Stimulated activated CD4-positive, alpha-beta T cell treated with anti-CD3 and anti-CD28 coated beads, Interleukin-1b, Interleukin-23, amount 100 ng/mL, for 4 hours (primary cell): ENCODE results near the gene SLC22A7.

Experiments used
- DNase-seq, 2 donors: peaks; one replicate each; pipeline ENCODE4 v3.0.0-alpha.2; 2020; ENCODE audit warnings: low read depth in 2 of 2

SLC22A7 gene, protein sequence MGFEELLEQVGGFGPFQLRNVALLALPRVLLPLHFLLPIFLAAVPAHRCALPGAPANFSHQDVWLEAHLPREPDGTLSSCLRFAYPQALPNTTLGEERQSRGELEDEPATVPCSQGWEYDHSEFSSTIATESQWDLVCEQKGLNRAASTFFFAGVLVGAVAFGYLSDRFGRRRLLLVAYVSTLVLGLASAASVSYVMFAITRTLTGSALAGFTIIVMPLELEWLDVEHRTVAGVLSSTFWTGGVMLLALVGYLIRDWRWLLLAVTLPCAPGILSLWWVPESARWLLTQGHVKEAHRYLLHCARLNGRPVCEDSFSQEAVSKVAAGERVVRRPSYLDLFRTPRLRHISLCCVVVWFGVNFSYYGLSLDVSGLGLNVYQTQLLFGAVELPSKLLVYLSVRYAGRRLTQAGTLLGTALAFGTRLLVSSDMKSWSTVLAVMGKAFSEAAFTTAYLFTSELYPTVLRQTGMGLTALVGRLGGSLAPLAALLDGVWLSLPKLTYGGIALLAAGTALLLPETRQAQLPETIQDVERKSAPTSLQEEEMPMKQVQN

DNA sequence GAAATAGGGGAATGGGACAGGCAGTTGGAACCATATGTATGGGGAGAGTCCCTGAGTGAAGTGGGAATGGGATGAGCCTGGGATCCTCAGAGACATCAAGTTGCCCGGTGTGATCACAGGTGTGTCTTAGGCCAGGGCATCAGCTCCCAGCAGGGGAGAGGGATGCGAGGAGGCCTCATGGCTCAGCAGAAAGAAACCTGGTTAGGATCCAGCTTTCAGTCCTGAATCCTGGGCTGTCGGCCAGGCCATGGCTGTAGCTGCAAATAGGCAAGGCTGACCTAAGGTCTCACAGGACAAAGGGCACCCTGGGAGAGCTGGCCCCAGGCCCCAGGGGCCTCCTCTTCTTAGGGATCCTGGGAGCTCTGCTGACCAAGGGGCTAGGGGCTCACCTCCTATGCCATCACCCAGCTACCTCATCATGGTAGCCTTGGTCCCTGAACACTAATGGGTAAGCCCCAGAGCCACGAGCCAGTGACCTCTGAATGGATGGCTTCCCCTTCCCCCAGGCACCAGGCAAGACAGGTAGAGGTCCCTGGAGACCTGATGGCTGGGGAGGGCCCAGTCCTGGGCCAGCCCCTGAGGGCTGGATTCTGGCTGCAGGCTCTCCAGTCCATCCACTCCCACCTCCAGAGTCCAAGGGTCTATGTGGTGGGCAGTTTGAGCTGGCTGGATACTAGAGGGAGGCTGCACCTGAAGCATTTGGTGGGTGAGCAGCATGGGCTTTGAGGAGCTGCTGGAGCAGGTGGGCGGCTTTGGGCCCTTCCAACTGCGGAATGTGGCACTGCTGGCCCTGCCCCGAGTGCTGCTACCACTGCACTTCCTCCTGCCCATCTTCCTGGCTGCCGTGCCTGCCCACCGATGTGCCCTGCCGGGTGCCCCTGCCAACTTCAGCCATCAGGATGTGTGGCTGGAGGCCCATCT, at the start of gene SLC22A7:
Gene SLC22A7, plus strand, starts transcription at position 617 of the 921 bp plus-strand sequence. Its CDS starts 99 bp downstream, at position 716.
- DNase-seq: no peak

DNA sequence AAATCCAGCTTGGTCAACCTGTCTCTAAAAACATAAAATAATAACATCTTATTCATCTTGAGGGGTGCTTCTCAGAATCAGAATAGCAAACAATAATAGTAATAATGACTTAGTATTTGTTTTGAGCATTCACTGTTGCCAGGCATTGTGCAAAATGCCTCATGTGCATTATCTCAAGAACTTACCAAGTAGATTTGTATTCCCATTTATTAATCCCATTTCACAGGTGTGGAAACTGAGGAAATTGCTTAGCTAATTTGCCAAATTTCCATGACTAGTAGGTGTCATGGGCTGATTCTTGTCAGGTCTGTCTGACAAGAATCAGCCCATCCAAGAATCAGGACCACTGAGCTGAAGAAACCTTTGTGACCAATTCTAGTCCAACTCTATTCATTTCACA, 49.3 kb upstream of the SLC22A7 start:
- no peak for DNase-seq

DNA sequence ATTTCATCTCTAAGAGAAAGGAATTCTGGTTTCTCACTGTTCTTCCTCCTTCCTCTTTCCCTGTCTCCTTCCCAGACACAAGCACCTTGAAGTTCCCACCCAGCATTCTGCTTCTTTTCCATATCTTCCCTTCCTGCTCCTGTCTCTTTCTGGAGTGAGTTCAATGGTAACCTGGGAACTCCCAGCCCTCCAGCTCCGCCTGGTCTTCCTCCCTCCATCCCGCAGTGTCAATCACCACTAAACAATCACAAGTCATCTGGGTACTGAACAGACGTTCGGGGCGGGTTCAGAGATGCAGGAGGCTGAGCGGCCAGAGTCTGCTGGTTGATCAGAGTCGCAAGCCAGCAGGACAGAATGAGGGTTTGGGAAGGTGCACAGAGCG, 47.1 kb upstream of the SLC22A7 start:
- no peak for DNase-seq

DNA sequence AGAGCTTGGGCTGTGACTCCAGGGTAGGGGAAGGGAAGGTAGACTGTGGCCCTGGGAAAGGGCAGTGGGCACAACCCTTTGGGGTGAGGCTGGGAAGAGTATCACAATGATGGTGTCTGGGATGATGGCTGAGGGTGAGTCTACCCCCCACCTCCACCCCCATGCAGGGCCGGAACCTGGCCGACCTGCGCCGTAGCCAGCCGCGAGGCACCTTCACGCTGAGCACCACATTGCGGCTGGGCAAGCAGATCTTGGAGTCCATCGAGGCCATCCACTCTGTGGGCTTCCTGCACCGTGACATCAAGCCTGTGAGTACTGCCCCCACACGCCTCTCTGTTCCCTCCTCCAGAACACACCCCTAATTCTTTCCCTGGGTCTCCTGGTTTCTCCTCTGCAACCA, 44.7 kb upstream of the SLC22A7 start:
- DNase-seq: no peak

DNA sequence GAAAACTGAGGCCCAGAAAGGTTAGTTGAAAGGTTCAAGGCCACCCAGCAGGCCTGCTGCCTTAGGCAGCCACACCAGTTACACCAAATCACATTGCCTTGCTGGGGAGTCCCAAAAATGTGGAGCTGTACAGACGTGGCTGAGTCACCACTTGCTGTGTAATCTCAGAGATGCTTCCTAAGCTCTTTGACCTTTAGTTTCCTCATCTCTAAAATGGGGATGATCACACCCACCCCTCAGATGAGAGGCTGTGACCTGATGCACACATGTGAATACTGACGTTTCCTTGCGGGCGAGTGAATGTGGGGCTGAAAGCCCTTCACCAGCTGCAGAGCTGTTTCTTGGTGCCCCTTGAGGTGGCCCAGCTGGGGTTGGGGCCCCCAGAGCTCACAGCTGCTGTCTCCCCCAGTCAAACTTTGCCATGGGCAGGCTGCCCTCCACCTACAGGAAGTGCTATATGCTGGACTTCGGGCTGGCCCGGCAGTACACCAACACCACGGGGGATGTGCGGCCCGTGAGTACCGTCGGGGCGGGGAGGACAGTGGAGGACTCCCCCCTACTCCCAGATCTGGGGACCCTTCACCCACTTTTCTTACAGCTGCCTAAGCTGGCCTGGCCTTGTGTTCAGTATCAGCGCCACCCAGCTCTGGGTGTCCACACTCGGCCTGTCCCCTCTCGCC, 43.8 kb upstream of the SLC22A7 start:
- no peak for DNase-seq

DNA sequence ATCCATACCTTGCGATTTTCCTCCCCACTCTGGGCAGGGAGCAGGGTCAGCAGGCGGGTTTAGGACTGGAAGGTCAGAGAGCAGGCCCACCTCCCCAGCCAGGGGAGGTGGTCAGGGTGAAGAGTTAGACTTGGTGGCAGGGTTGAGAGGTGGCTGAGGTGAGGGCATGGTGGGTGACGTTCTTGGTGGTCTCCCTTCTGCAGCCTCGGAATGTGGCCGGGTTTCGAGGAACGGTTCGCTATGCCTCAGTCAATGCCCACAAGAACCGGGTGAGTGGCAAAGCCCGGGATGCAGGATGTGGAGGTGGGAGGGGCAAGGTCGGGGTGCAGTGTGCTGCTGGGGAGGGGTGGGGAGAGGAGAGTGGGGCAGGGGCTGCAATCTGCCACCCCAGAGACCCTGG, 43.2 kb upstream of the SLC22A7 start:
- no peak for DNase-seq

DNA sequence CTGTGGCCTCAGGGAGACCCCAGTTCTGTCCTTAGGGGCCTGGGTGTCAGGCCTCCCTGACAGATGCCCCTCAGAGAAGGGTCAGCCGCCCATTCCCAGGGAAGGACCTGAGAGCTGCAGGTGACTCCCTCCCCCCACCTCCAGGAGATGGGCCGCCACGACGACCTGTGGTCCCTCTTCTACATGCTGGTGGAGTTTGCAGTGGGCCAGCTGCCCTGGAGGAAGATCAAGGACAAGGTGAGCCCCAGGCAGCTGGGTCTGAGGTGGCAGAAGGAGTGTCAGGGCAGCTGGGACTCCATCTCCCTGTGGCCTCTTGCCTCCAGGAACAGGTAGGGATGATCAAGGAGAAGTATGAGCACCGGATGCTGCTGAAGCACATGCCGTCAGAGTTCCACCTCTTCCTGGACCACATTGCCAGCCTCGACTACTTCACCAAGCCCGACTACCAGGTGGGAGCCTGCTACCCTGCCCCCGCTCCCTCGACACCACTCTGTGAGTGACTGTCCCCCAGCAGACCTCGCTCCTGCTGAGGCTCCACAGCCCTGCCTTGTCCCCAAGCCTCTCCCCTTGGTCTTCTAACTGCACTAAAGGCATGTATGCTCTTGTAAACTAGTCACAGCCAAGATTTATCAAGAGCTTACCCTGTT, 42.5 kb upstream of the SLC22A7 start:
- no peak for DNase-seq

DNA sequence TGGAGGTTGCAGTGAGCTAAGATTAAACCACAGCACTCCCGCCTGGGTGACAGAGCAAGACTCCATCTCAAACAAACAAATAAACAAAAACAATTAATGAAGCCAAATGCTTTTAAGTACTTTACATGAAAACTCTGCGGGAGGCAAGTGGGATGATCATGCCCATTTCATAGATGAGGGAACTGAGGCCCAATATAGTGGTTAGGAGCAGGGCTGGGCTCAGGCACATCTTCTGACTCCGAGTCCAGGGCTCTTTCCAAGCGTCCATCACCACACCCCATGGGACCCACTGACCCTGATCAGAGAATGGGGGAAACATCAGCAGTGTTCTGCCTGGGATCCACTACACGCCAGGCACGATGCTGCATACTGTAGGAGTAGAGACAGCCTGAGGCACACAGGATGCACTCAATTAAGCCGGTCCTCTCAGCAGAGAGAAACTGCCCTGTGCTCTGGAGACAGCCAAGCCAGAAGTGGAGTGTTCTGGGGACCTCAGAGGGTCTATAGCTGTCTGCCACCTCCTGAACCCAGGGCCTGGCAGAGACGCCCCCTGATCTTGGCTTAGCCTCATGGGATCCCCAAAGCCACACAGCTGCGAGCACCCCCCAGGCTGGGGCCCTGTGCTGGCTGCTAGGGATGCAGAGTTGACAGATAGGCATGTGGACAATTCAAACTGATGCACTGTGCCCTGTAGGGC, 41.2 kb upstream of the SLC22A7 start:
- DNase-seq: no peak

DNA sequence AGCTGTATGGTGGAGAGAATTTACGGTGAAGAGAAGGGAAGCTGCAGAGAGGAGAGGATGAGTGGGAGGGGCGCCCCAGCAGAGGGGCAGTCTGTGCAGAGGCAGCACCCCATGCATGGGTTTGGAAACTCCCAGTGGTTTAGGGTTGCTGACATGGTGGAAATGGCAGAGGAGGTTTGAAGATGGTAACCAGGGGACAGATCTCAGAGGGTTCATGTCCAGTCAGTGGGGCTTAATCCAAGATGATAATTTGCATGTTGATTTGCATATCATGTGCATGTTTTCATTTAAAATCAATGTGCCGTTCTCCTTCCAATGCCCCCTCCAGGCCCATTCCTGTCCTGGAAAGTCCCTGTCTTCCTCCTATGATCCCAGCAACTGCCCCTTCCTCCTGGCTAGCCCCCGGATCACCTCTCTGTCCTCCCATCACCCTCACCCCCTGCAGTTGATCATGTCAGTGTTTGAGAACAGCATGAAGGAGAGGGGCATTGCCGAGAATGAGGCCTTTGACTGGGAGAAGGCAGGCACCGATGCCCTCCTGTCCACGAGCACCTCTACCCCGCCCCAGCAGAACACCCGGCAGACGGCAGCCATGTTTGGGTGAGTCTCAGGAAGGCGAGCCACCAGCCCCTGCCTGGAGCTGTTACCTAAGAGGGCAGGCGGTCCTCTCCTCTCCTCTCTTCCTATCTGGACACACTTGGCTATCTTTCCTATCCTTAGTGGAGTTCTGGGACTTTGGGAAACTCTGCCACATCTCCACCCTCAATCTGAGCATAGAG, 40.5 kb upstream of the SLC22A7 start:
- no peak for DNase-seq

DNA sequence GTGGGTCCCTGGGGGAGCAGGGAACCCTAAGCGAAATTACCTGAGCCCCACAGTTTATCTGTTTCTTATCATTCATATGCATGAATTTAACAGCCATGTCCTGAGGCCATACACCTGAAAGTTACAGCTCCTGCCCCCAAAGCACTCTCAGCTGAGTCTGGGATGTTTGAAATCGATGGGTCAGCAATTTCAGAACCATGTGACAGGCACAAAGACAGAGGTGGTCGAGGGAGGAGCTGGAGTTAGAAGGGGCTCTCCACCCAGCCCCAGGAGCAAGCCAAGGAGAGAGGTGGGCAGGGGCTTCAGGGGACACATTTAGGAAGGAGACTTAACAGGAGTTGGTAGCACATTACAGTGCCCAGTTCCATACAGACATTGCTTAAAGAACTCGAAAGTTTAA, 39.9 kb upstream of the SLC22A7 start:
- no peak for DNase-seq

DNA sequence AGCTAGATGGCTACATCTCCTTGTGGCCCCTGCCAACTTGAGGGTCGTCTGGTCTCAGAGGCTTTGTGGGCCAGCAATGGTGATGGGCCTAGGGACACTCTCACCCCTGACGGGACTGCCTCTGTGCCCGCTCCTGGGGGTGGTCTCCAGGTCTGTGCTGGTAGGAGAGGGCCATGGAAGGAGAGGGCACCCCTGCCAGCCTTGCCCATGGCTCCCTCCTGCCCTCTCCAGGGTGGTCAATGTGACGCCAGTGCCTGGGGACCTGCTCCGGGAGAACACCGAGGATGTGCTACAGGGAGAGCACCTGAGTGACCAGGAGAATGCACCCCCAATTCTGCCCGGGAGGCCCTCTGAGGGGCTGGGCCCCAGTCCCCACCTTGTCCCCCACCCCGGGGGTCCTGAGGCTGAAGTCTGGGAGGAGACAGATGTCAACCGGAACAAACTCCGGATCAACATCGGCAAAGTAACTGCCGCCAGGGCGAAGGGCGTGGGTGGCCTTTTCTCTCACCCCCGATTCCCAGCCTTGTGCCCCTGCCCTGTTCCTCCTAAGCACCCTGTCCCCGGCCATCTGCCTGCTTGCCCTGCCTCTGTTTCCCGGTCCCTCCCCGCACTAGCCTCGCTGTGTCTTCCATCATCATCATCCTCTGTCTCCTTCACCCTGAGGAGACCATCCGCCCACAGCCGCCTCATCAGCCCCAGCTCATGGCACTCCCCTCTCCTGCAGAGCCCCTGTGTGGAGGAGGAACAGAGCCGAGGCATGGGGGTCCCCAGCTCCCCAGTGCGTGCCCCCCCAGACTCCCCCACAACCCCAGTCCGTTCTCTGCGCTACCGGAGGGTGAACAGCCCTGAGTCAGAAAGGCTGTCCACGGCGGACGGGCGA, 39.0 kb upstream of the SLC22A7 start:
- no peak for DNase-seq

DNA sequence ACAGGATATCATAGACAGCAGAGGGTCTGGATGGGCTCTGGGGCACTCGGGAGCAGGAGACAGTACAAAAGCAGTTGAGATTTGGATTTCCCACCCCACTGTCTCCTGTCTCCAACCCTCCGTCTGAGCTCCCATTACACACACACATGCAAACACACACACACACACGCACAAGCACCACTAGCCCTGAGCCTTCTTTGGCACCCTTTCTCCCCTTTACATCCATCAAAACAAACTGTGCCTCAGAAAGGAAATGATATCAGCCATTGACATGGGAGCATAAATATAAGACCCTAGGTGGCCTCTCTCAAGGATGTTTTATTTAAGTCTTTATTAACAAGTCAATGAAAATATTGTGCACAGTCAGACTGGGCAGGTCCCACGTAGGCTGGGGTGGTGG, 37.3 kb upstream of the SLC22A7 start:
- DNase-seq: no peak

DNA sequence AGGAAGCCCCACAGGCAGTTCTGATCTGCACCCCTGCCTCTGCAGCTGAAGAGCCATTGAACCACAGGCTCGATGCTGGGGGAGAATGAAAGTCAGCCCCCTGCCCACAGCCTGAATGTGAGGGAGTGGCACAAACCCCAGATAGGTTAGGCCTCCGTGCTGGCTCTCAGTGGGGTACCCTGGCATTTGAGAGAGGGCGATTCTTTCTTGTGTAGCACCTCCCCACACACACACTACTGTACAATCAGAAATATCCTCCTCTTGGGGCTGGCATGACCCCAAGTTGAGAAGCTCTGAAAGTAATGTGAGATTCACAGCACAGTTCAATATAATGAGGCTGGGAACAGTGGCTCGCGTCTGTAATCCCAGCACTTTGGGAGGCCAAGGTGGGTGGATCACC, 36.9 kb upstream of the SLC22A7 start:
- no peak for DNase-seq

DNA sequence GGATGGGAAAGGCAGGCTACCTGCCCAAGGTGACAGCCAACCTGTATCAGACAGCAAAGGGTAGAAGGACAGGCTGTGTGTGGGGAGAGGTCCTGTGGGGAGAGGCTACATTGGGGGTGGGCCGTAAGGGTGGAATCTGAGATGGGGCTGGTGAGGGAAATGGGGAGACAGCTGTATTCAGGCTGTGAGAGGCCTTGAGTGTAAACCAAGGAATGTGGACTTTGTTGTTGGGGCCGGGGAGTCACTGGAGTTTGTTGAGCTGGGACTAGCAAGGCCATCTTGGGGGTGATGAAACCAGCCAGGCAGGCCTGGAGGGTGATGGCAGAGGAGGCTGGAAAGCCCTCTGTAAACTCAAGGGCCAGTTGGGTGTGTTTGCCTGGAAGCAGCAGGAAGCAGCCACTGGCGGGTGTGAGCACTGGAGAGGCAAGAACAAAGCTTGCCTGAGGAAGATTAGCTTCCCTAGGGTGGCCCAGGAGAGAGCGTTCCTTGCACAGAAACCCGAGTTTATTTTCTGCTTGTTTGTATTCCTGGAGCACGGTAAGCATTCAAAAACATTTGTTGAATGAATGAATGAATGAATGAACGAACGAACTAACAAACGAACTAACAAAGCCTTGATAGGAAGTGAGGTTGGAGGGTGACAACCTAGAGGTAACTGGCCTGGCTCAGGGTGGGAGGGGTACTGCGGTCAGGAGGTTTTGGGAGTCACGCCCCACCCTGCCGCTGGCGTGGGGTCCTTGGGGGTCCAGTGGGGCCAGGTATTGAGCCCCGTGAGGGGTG, 35.9 kb upstream of the SLC22A7 start:
- no peak for DNase-seq

DNA sequence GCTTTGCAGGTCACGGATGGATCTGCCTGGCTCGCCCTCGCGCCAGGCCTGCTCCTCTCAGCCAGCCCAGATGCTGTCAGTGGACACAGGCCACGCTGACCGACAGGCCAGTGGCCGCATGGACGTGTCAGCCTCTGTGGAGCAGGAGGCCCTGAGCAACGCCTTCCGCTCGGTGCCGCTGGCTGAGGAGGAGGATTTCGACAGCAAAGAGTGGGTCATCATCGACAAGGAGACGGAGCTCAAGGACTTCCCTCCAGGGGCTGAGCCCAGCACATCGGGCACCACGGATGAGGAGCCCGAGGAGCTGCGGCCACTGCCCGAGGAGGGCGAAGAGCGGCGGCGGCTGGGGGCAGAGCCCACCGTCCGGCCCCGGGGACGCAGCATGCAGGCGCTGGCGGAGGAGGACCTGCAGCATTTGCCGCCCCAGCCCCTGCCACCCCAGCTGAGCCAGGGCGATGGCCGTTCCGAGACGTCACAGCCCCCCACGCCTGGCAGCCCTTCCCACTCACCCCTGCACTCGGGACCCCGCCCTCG, 35.2 kb upstream of the SLC22A7 start:
- DNase-seq: no peak

DNA sequence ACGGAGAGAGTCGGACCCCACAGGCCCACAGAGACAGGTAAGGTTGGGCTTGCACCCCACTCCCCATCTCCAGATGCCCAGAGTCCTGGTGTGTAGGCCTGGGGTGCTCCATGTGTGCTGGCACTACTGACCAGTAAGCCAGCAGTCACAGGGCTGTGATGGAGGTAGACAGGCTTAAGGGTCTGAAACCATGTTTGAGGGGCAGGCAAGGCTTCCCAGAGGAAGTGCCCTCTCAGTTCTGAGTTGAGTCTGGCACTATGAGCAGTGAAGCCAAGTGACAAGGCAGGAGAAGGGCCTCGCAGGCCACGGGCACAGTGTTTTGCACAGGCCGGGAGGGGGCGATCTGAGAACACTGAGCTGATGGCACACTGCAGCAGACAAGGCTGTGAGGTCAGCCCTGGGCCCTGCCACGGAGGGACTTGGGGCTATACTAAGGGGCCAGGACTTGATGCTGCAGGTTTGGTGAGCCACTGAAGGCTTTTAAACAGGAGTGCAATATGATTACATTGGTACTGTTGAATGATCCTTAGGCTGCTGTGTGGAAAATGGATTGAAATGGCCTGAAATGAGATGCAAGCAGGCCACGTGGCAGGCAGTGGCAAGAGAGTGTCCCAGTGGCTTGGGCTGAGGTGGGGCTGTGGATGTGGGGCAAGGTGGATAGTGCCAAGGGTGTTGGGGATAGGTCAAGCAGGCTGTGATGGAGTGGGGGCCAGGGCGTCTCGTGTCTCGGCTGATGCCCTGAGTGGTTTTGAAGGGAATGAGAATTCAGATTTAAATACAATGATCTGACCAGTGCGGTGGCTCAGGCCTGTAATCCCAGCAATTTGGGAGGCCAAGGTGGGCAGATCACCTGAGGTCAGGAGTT, 34.5 kb upstream of the SLC22A7 start:
- peak; percentile 62 to 71 for DNase-seq

DNA sequence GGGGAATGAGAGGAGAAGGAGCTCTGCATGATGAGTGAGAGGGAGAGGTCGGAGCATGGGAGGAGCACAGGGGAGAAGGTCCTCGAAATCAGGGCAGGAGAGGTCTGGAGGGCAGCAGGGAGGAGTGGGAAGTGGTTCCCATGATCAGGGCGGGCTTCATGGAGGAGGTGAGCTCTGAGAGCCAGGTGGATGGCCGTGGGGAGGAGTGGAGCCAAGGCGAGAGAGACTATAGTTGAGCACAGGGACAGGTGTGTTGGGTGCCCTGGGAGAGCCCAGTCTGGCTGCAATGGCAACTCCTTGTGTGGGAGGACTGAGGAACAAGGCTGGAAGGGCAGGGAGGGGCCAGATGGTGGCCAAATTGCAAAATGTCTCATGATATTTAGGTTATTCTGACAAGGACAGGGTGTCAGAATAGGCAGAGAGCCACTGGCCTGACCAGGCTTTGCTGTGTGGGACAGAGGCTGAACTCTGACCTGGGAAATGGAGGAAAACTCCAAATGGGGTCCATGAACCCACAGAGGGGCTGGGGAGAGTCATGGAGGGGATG, 33.4 kb upstream of the SLC22A7 start:
- no peak for DNase-seq
